Peyer's patch (tissue), 4 donors: ENCODE data around the gene MOK.

Source experiments
- POLR2A ChIP-seq, 2 donors: fragments of 450-650 bp; IDR thresholded peaks; one replicate each; pipeline ENCODE4 v1.5.1; 2017; ENCODE audit warnings: antibody characterized with exemption in 2 of 2, mild to moderate bottlenecking in 2 of 2, moderate library complexity in 2 of 2
- TF ChIP-seq, protein P1 (sequence below), 6 experiments: fragments of 450-650 bp in 4 of 6; fragments of 200-600 bp in 2 of 6; sonication (generic) in 1 of 6; IDR thresholded peaks; one replicate each; pipeline ENCODE4 v1.5.1; 2017 to 2019; ENCODE audit warnings: antibody characterized with exemption in 6 of 6, mild to moderate bottlenecking in 3 of 6, moderate library complexity in 1 of 6

DNA sequence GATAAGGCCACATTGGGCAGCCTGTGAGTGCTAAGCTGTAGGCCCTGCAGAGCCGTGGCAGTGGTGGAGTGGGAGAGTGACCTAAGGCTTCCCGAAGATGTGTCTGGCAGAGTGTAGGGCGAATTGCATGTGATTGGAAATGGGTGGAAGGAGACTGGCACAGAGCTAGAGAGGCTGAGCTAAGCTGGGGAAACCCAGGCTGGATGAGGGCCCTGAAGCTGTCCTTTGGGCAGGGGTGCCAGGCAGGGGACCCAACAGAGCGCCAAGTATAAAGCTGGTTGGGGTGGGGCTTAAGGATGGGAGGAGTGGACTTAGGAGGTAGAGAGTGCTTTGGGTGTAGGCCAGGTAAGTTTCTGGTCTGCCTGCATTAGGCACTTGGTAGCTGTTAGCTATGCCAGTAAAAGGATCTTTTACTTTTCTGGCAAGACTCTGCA is 117.4 kb downstream of the MOK start:
- TF ChIP-seq, protein P1, sequence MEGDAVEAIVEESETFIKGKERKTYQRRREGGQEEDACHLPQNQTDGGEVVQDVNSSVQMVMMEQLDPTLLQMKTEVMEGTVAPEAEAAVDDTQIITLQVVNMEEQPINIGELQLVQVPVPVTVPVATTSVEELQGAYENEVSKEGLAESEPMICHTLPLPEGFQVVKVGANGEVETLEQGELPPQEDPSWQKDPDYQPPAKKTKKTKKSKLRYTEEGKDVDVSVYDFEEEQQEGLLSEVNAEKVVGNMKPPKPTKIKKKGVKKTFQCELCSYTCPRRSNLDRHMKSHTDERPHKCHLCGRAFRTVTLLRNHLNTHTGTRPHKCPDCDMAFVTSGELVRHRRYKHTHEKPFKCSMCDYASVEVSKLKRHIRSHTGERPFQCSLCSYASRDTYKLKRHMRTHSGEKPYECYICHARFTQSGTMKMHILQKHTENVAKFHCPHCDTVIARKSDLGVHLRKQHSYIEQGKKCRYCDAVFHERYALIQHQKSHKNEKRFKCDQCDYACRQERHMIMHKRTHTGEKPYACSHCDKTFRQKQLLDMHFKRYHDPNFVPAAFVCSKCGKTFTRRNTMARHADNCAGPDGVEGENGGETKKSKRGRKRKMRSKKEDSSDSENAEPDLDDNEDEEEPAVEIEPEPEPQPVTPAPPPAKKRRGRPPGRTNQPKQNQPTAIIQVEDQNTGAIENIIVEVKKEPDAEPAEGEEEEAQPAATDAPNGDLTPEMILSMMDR (IDR thresholded peaks at IDR 0.05): no peak
- no peak for TF ChIP-seq POLR2A (IDR thresholded peaks at IDR 0.05)
